Activated CD4-positive, alpha-beta memory T cell treated with anti-CD3 and anti-CD28 coated beads for 36 hours (primary cell): ENCODE results near the gene TYRO3. TPM values are rescaled to one million over a fixed set of nuclear protein-coding genes. Genes with fewer than 3 reads are reported as not detected.
A peak's percentile ranks its signal among the peaks of the same experiment; 100 is the strongest.

Experiments
- CTCF ChIA-PET: fragments of 350-600 bp; sonication (Branson Sonifier 250); formaldehyde crosslinking; loops from one replicate; lab custom pipeline; 2021; ENCODE audit warnings: antibody characterized with exemption, inconsistent platforms; lab: Charles Lee
- POLR2A ChIA-PET: fragments of 350-600 bp; sonication (Branson Sonifier 250); formaldehyde crosslinking; loops from one replicate; lab custom pipeline; 2021; ENCODE audit warnings: antibody characterized with exemption; lab: Charles Lee
- DNase-seq: peaks from one replicate; pipeline ENCODE4 v3.0.0-alpha.2; 2020
- H3K27ac Mint-ChIP-seq: one replicate; pipeline ENCODE4 v1.8.0; 2021; ENCODE audit warnings: mixed read lengths
- H3K27me3 Mint-ChIP-seq: one replicate; pipeline ENCODE4 v1.8.0; 2021; ENCODE audit warnings: mixed read lengths
- H3K36me3 Mint-ChIP-seq: one replicate; pipeline ENCODE4 v1.8.0; 2021; ENCODE audit warnings: mixed read lengths
- H3K4me1 Mint-ChIP-seq: one replicate; pipeline ENCODE4 v1.8.0; 2021; ENCODE audit warnings: low read depth, mixed read lengths
- H3K4me3 Mint-ChIP-seq: one replicate; pipeline ENCODE4 v1.8.0; 2021; ENCODE audit warnings: mild to moderate bottlenecking, mixed read lengths
- H3K9me3 Mint-ChIP-seq: one replicate; pipeline ENCODE4 v1.8.0; 2021; ENCODE audit warnings: mixed read lengths
- intact Hi-C: fragments of 100-400 bp; cut with micrococcal nuclease; formaldehyde crosslinking; loops from one replicate; pipeline ENCODE4 v1.15.1; 2023
- total RNA-seq, 2 experiments: library from RNA; stranded (reverse); gene quantifications; one replicate each; pipeline ENCODE4 v1.2.3, GENCODE V29; 2021

TYRO3 gene
- total RNA-seq, 2 experiments from 2014 or later: 3.1 to 4.3 TPM

- CTCF ChIA-PET: interaction anchor here (1.2 kb wide), 1 partner anchor 57 kb away, joined by 3 read pairs; no protein-coding TSS in a partner anchor
- H3K27me3 Mint-ChIP-seq: no peaks in the 10 kb centered on the region
- DNase-seq: no peak
- POLR2A ChIA-PET: no interaction called here
- H3K4me1 Mint-ChIP-seq: no peaks in the 10 kb centered on the region
- H3K4me3 Mint-ChIP-seq: no peak overlapping the region
- no peak overlapping the region for H3K27ac Mint-ChIP-seq
- peaks cover 16% of the 10 kb centered on the region for H3K36me3 Mint-ChIP-seq
- no peaks in the 10 kb centered on the region for H3K9me3 Mint-ChIP-seq
- intact Hi-C loops: no loop called here
Measured at GRCh38 chr15:41523097-41523496, 35.9 kb upstream of the TYRO3 start.

GRCh38 chr15:41530363-41530956, 28.6 kb upstream of the TYRO3 start:
- DNase-seq: no peak
- no peaks in the 10 kb centered on the region for H3K27me3 Mint-ChIP-seq
- H3K4me1 Mint-ChIP-seq: no peaks in the 10 kb centered on the region
- CTCF ChIA-PET: interaction anchor here (1.3 kb wide), 1 partner anchor 27 kb away, joined by 3 read pairs; no protein-coding TSS in a partner anchor
- intact Hi-C loops: no loop called here
- H3K27ac Mint-ChIP-seq: no peak overlapping the region
- POLR2A ChIA-PET: no interaction called here
- H3K36me3 Mint-ChIP-seq: peaks cover 41% of the 10 kb centered on the region
- H3K4me3 Mint-ChIP-seq: no peak overlapping the region
- no peaks in the 10 kb centered on the region for H3K9me3 Mint-ChIP-seq

- Mint-ChIP-seq H3K9me3 (no peaks in the 10 kb centered on the region), H3K36me3 (peaks cover 22% of the 10 kb centered on the region), H3K27ac (no peak overlapping the region), H3K4me3 (no peak overlapping the region), H3K27me3 (no peaks in the 10 kb centered on the region), H3K4me1 (peaks cover 5% of the 10 kb centered on the region)
- ChIA-PET POLR2A (no interaction called here), CTCF (no interaction called here)
- no peak for DNase-seq
- intact Hi-C loops: no loop called here
Measured at GRCh38 chr15:41535544-41535943, 23.5 kb upstream of the TYRO3 start.

- Mint-ChIP-seq H3K27me3 (no peaks in the 10 kb centered on the region), H3K4me3 (no peak overlapping the region), H3K4me1 (peaks cover 8% of the 10 kb centered on the region), H3K27ac (no peak overlapping the region), H3K9me3 (no peaks in the 10 kb centered on the region), H3K36me3 (peaks cover 13% of the 10 kb centered on the region)
- ChIA-PET POLR2A (no interaction called here), CTCF (no interaction called here)
- DNase-seq: no peak
- intact Hi-C loops: no loop called here
Measured at GRCh38 chr15:41536866-41537265, 22.1 kb upstream of the TYRO3 start.

- intact Hi-C loops: loop anchor here (5.0 kb wide), 1 partner anchor 429 kb away; the partner anchor contains the start of gene EHD4
- ChIA-PET POLR2A (interaction anchor here (0.6 to 1.8 kb wide), 4 partner anchors 14 to 36 kb away, joined by 3 read pairs; no protein-coding TSS in a partner anchor), CTCF (interaction anchor here (1.1 to 2.4 kb wide), 6 partner anchors 9 to 268 kb away, joined by 3 to 13 read pairs (median 4); partner anchors contain the start of gene MAPKBP1)
- no peaks in the 10 kb centered on the region for H3K27me3 Mint-ChIP-seq
- no peak for DNase-seq
- H3K4me1 Mint-ChIP-seq: peaks cover 8% of the 10 kb centered on the region
- peak overlapping the region; percentile 69 for H3K27ac Mint-ChIP-seq
- no peaks in the 10 kb centered on the region for H3K9me3 Mint-ChIP-seq
- no peaks in the 10 kb centered on the region for H3K36me3 Mint-ChIP-seq
- peak overlapping the region; percentile 95 for H3K4me3 Mint-ChIP-seq
Measured at GRCh38 chr15:41543521-41543870, 15.5 kb upstream of the TYRO3 start.

- ChIA-PET POLR2A (interaction anchor here (0.7 to 1.8 kb wide), 4 partner anchors 13 to 143 kb away, joined by 3 to 5 read pairs (median 3); no protein-coding TSS in a partner anchor), CTCF (interaction anchor here (1.1 to 2.4 kb wide), 6 partner anchors 10 to 267 kb away, joined by 3 to 13 read pairs (median 4); partner anchors contain the start of gene MAPKBP1)
- Mint-ChIP-seq H3K4me1 (peaks cover 8% of the 10 kb centered on the region), H3K36me3 (no peaks in the 10 kb centered on the region), H3K4me3 (peak overlapping the region; percentile 95), H3K27ac (no peak overlapping the region), H3K27me3 (no peaks in the 10 kb centered on the region), H3K9me3 (no peaks in the 10 kb centered on the region)
- intact Hi-C loops: loop anchor here (5.0 kb wide), 1 partner anchor 428 kb away; the partner anchor contains the start of gene EHD4
- no peak for DNase-seq
Measured at GRCh38 chr15:41544650-41545015, 14.4 kb upstream of the TYRO3 start.

- H3K27me3 Mint-ChIP-seq: no peaks in the 10 kb centered on the region
- H3K4me1 Mint-ChIP-seq: peaks cover 8% of the 10 kb centered on the region
- ChIA-PET POLR2A (no interaction called here), CTCF (interaction anchor here (1.2 to 2.4 kb wide), 3 partner anchors 12 to 79 kb away, joined by 3 to 13 read pairs (median 11); no protein-coding TSS in a partner anchor)
- no peaks in the 10 kb centered on the region for H3K9me3 Mint-ChIP-seq
- peak overlapping the region; percentile 95 for H3K4me3 Mint-ChIP-seq
- H3K27ac Mint-ChIP-seq: no peak overlapping the region
- intact Hi-C loops: no loop called here
- no peaks in the 10 kb centered on the region for H3K36me3 Mint-ChIP-seq
- no peak for DNase-seq
Measured at GRCh38 chr15:41545218-41545617, 13.8 kb upstream of the TYRO3 start.

- no peak overlapping the region for H3K4me3 Mint-ChIP-seq
- ChIA-PET POLR2A (no interaction called here), CTCF (interaction anchor here (1.5 kb wide), 2 partner anchors 11 to 81 kb away, joined by 4 to 5 read pairs; no protein-coding TSS in a partner anchor)
- H3K9me3 Mint-ChIP-seq: no peaks in the 10 kb centered on the region
- DNase-seq: no peak
- intact Hi-C loops: no loop called here
- no peaks in the 10 kb centered on the region for H3K36me3 Mint-ChIP-seq
- H3K4me1 Mint-ChIP-seq: peaks cover 3% of the 10 kb centered on the region
- H3K27ac Mint-ChIP-seq: no peak overlapping the region
- H3K27me3 Mint-ChIP-seq: no peaks in the 10 kb centered on the region
Measured at GRCh38 chr15:41546851-41547786, 11.9 kb upstream of the TYRO3 start.

- no peak overlapping the region for H3K4me3 Mint-ChIP-seq
- peaks cover 3% of the 10 kb centered on the region for H3K4me1 Mint-ChIP-seq
- no peaks in the 10 kb centered on the region for H3K36me3 Mint-ChIP-seq
- CTCF ChIA-PET: interaction anchor here (0.6 kb wide), 1 partner anchor 8 kb away, joined by 3 read pairs; no protein-coding TSS in a partner anchor
- no peak for DNase-seq
- no peaks in the 10 kb centered on the region for H3K9me3 Mint-ChIP-seq
- POLR2A ChIA-PET: no interaction called here
- intact Hi-C loops: no loop called here
- no peaks in the 10 kb centered on the region for H3K27me3 Mint-ChIP-seq
- peak overlapping the region; percentile 20 for H3K27ac Mint-ChIP-seq
Measured at GRCh38 chr15:41550066-41550775, 8.8 kb upstream of the TYRO3 start.

GRCh38 chr15:41553731-41554130, 5.3 kb upstream of the TYRO3 start:
- Mint-ChIP-seq H3K27ac (no peak overlapping the region), H3K9me3 (no peaks in the 10 kb centered on the region), H3K27me3 (peaks cover 3% of the 10 kb centered on the region), H3K4me3 (no peak overlapping the region), H3K4me1 (peaks cover 13% of the 10 kb centered on the region), H3K36me3 (no peaks in the 10 kb centered on the region)
- intact Hi-C loops: no loop called here
- POLR2A ChIA-PET: no interaction called here
- DNase-seq: no peak
- CTCF ChIA-PET: no interaction called here

GRCh38 chr15:41554343-41554742, 4.7 kb upstream of the TYRO3 start:
- Mint-ChIP-seq H3K4me3 (no peak overlapping the region), H3K27ac (no peak overlapping the region), H3K4me1 (peaks cover 13% of the 10 kb centered on the region), H3K27me3 (peaks cover 3% of the 10 kb centered on the region), H3K36me3 (no peaks in the 10 kb centered on the region), H3K9me3 (no peaks in the 10 kb centered on the region)
- CTCF ChIA-PET: no interaction called here
- intact Hi-C loops: no loop called here
- DNase-seq: no peak
- POLR2A ChIA-PET: no interaction called here
